HCT116 (cell line): ENCODE results near the gene KPNA1. TPM values are rescaled to one million over a fixed set of nuclear protein-coding genes. Genes with fewer than 3 reads are reported as not detected.

Experiments used
- ATAC-seq: fragments of 200-7000 bp; cut with Tn5 transposase; 2 replicates; pipeline ENCODE4 v1.9.1; 2020; ENCODE audit warnings: mild to moderate bottlenecking, moderate library complexity
- BruUV-seq: library from RNA; stranded (reverse); fragments of 400-500 nt; replicated peaks from 2 replicates; lab custom pipeline; 2021; lab: Mats Ljungman, UMichigan
- CTCF ChIA-PET: fragments of 300-600 bp; sonication (Branson Sonifier 250); formaldehyde crosslinking; loops from one replicate; lab custom pipeline; 2021; ENCODE audit warnings: antibody characterized with exemption; lab: Charles Lee
- POLR2A ChIA-PET: fragments of 300-600, 350-600 bp; sonication (Branson Sonifier 250); formaldehyde crosslinking; loops from one replicate; lab custom pipeline; 2021; ENCODE audit warnings: antibody characterized with exemption; lab: Charles Lee
- RAD21 ChIA-PET, 2 experiments: fragments of 300-600 bp; sonication (Branson Sonifier 250); formaldehyde crosslinking; loops; one replicate each; lab custom pipeline; 2023; ENCODE audit warnings: low total read pairs in 2 of 2; ENCODE audit not compliant: uncharacterized antibody in 2 of 2, unreplicated experiment in 2 of 2, low non-redundant PET in 1 of 2; lab: Charles Lee
- DNase-seq: peaks from one replicate; pipeline ENCODE4 v3.0.0-alpha.2; 2010; ENCODE audit warnings: low read depth, low spot score
- H2AFZ ChIP-seq: fragments of 200-600 bp; shearing (Covaris generic), sonication (generic); 2 replicates; pipeline ENCODE4 v1.6.1; 2017; ENCODE audit warnings: low read depth, mixed run types, mixed read lengths, antibody characterized with exemption, low read length; ENCODE audit not compliant: poor library complexity, severe bottlenecking
- H3K27ac ChIP-seq: 2 replicates; pipeline ENCODE4 v1.5.1; 2012; ENCODE audit warnings: low read depth, low read length
- H3K27me3 ChIP-seq: fragments of 200-600 bp; sonication (generic); 2 replicates; pipeline ENCODE4 v1.6.1; 2016; ENCODE audit warnings: mixed run types, low read length, mixed read lengths; ENCODE audit not compliant: insufficient read depth
- H3K36me3 ChIP-seq, 2 experiments: fragments of 200-500 bp in 1 of 2; fragments of 200-600 bp in 1 of 2; sonication (Bioruptor generic) in 1 of 2; sonication (generic) in 1 of 2; 2 replicates each; pipeline versions ENCODE4 v1.5.1 to v1.6.1; 2014 to 2016; ENCODE audit warnings: low read length in 2 of 2, inconsistent platforms in 1 of 2, mixed read lengths in 1 of 2, mixed run types in 1 of 2; ENCODE audit not compliant: insufficient read depth in 2 of 2, control insufficient read depth in 1 of 2
- H3K4me1 ChIP-seq, 2 experiments: fragments of 200-600 bp in 1 of 2; sonication (generic) in 1 of 2; 2 replicates each; pipeline versions ENCODE4 v1.5.1 to v1.6.1; 2012 to 2017; ENCODE audit warnings: low read length in 2 of 2, inconsistent platforms in 1 of 2, mild to moderate bottlenecking in 1 of 2, mixed read lengths in 1 of 2, mixed run types in 1 of 2, moderate library complexity in 1 of 2; ENCODE audit not compliant: insufficient read depth in 2 of 2, control insufficient read depth in 1 of 2
- H3K4me2 ChIP-seq: fragments of 200-600 bp; sonication (generic); 2 replicates; pipeline ENCODE4 v1.6.1; 2017; ENCODE audit warnings: mixed run types, low read length, mixed read lengths
- H3K4me3 ChIP-seq, 2 experiments: fragments of 200-600 bp in 1 of 2; sonication (generic) in 1 of 2; replicated peaks in 1 of 2; 2 replicates each; pipeline ENCODE4 v1.5.1; 2011 to 2016; ENCODE audit warnings: low read length in 2 of 2, control low read depth in 1 of 2, low read depth in 1 of 2, mild to moderate bottlenecking in 1 of 2, mixed read lengths in 1 of 2, mixed run types in 1 of 2
- H3K79me2 ChIP-seq: fragments of 200-600 bp; sonication (generic); 2 replicates; pipeline ENCODE4 v1.6.1; 2017; ENCODE audit warnings: mild to moderate bottlenecking, mixed run types, low read length, moderate library complexity, mixed read lengths; ENCODE audit not compliant: insufficient read depth
- H3K9ac ChIP-seq: fragments of 200-600 bp; sonication (generic); 2 replicates; pipeline ENCODE4 v1.6.1; 2016; ENCODE audit warnings: low read length, mixed read lengths
- H3K9me2 ChIP-seq: fragments of 200-600 bp; sonication (generic), shearing (Covaris generic); 2 replicates; pipeline ENCODE4 v1.6.1; 2017; ENCODE audit warnings: mixed run types, mild to moderate bottlenecking, moderate library complexity; ENCODE audit not compliant: insufficient read depth
- H3K9me3 ChIP-seq, 2 experiments: fragments of 200-500 bp in 1 of 2; fragments of 200-600 bp in 1 of 2; sonication (Bioruptor generic) in 1 of 2; sonication (generic) in 1 of 2; 2 replicates each; pipeline ENCODE4 v1.6.1; 2014 to 2017; ENCODE audit warnings: low read length in 2 of 2, mixed read lengths in 2 of 2, inconsistent platforms in 1 of 2, low read depth in 1 of 2, mild to moderate bottlenecking in 1 of 2, mixed run types in 1 of 2, moderate library complexity in 1 of 2; ENCODE audit not compliant: control insufficient read depth in 1 of 2, insufficient read depth in 1 of 2
- H4K20me1 ChIP-seq: fragments of 200-600 bp; sonication (generic), shearing (Covaris generic); 2 replicates; pipeline ENCODE4 v1.6.1; 2017; ENCODE audit warnings: mixed run types, mild to moderate bottlenecking, moderate library complexity; ENCODE audit not compliant: insufficient read depth
- ATF3 ChIP-seq: IDR thresholded peaks from 2 replicates; pipeline ENCODE4 v1.6.1; 2012
- CBX3 ChIP-seq: IDR thresholded peaks from 2 replicates; pipeline ENCODE4 v1.6.1; 2012; ENCODE audit warnings: low read depth
- CEBPB ChIP-seq: IDR thresholded peaks from 2 replicates; pipeline ENCODE4 v1.6.1; 2012; ENCODE audit warnings: low read depth
- EGR1 ChIP-seq: IDR thresholded peaks from 2 replicates; pipeline ENCODE4 v1.6.1; 2012; ENCODE audit warnings: low read depth
- POLR2A ChIP-seq: IDR thresholded peaks from 2 replicates; pipeline ENCODE4 v1.7.0; 2011; ENCODE audit warnings: borderline replicate concordance; ENCODE audit not compliant: insufficient read depth, insufficient read length; ENCODE audit errors: extremely low read depth
- POLR2AphosphoS5 ChIP-seq: IDR thresholded peaks from 2 replicates; pipeline ENCODE4 v1.6.1; 2011; ENCODE audit warnings: mild to moderate bottlenecking, low read depth, low read length, moderate library complexity
- RAD21 ChIP-seq: IDR thresholded peaks from 2 replicates; pipeline ENCODE4 v1.6.1; 2012; ENCODE audit warnings: low read depth, mild to moderate bottlenecking
- REST ChIP-seq: IDR thresholded peaks from 2 replicates; pipeline ENCODE4 v1.6.1; 2012; ENCODE audit warnings: low read depth
- SP1 ChIP-seq: IDR thresholded peaks from 2 replicates; pipeline ENCODE4 v1.6.1; 2012; ENCODE audit warnings: low read depth
- YY1 ChIP-seq: IDR thresholded peaks from 2 replicates; pipeline ENCODE4 v1.6.1; 2011; ENCODE audit warnings: low read length, low read depth, moderate library complexity, mild to moderate bottlenecking; ENCODE audit not compliant: insufficient replicate concordance; ENCODE audit errors: extremely low read depth
- ZFX ChIP-seq: fragments of 450-650 bp; IDR thresholded peaks from 2 replicates; pipeline ENCODE4 v1.6.1; 2017
- ZNF274 ChIP-seq: fragments of 200-500 bp; sonication (Bioruptor generic); IDR thresholded peaks from 2 replicates; pipeline ENCODE4 v1.6.1; 2014; ENCODE audit warnings: mild to moderate bottlenecking, low read depth, low read length, inconsistent platforms
- intact Hi-C: fragments of 100-400 bp; cut with micrococcal nuclease; formaldehyde crosslinking; loops from 2 replicates; pipeline ENCODE4 v1.10.0; 2022
- total RNA-seq: library from RNA; stranded (reverse); gene quantifications from one replicate; pipeline ENCODE4 v1.2.1, GENCODE V29; 2021; ENCODE audit not compliant: unreplicated experiment

Gene KPNA1
- total RNA-seq, 1 experiment from 2014 or later = 73.4 TPM

- Histone ChIP-seq H3K4me2 (no peak overlapping the region), H3K4me3 (no peak overlapping the region), H3K36me3 (peaks cover 0 to 12% of the 10 kb centered on the region in 2 experiments; a peak in 3 of 4 replicates), H4K20me1 (no peaks in the 10 kb centered on the region), H3K4me1 (peaks cover 0 to 4% of the 10 kb centered on the region in 2 experiments; a peak in 1 of 4 replicates), H3K9me3 (no peaks in the 10 kb centered on the region), H3K27me3 (no peaks in the 10 kb centered on the region), H2AFZ (no peak overlapping the region), H3K9me2 (no peaks in the 10 kb centered on the region), H3K9ac (no peak overlapping the region), H3K79me2 (peaks cover 79% of the 10 kb centered on the region), H3K27ac (no peak overlapping the region)
- POLR2A ChIA-PET = no interaction called here
- ATAC-seq (no peak), DNase-seq (no peak)
- intact Hi-C loops = no loop called here
- CTCF ChIA-PET = no interaction called here
- RAD21 ChIA-PET = no interaction called here
- no peak for TF ChIP-seq POLR2A
- no peak for TF ChIP-seq CBX3
- TF ChIP-seq POLR2AphosphoS5 = no peak
- no peak for TF ChIP-seq ATF3
- no peak for TF ChIP-seq SP1
- no peak for TF ChIP-seq YY1
- no peak for TF ChIP-seq EGR1
- TF ChIP-seq ZNF274 = no peak
- no peak for TF ChIP-seq ZFX
- TF ChIP-seq REST = no peak
- TF ChIP-seq CEBPB = no peak
- no peak for TF ChIP-seq RAD21
- no TSS peak for BruUV-seq
These were observed 125.5 kb downstream of the KPNA1 start for GRCh38 chr3:122389197-122389596.
